ENCODE results near the gene FGF14. TPM values are rescaled to one million over a fixed set of nuclear protein-coding genes. Genes with fewer than 3 reads are reported as not detected.

The FGF14 gene
- total and polyA plus RNA-seq, 2 experiments from 2014 or later = 0.03 TPM; not detected in 1

- peak overlapping the region; percentile 75 for H3K27ac Mint-ChIP-seq
- H3K27me3 ChIP-seq (ENCODE audit: insufficient read depth) = no peaks in the 10 kb centered on the region
- peak overlapping the region; percentile 31; the same call in 2 of the 3 replicates for H3K4me3 Mint-ChIP-seq
- no peaks in the 10 kb centered on the region for H3K9me2 ChIP-seq (ENCODE audit: insufficient read depth)
- TF ChIP-seq ZNF462 (CRISPR knock-in tag; IDR thresholded peaks at IDR 0.05) (no peak), ZNF114 (CRISPR knock-in tag; IDR thresholded peaks at IDR 0.05) (no peak), REST (IDR thresholded peaks at IDR 0.05; ENCODE audit: unreplicated experiment) (no peak), POLR2AphosphoS5 (IDR thresholded peaks at IDR 0.05; ENCODE audit: low read depth) (no peak), STAT1 (IDR thresholded peaks at IDR 0.05; ENCODE audit: unreplicated experiment) (no peak), EZH2phosphoT487 (IDR thresholded peaks at IDR 0.05; ENCODE audit: unreplicated experiment) (no peak), JUNB (IDR thresholded peaks at IDR 0.05; ENCODE audit: unreplicated experiment) (no peak), NANOG (IDR thresholded peaks at IDR 0.05; ENCODE audit: borderline replicate concordance) (no peak), CREB1 (CRISPR knock-in tag; IDR thresholded peaks at IDR 0.05; ENCODE audit: low read depth) (no peak), ZNF331 (CRISPR knock-in tag; IDR thresholded peaks at IDR 0.05; ENCODE audit: low read depth) (no peak), CTCF (conservative IDR thresholded peaks at IDR 0.05; ENCODE audit: low read depth in 2 of 2) (no peak), EZH2 (IDR thresholded peaks at IDR 0.05; ENCODE audit: low read depth, unreplicated experiment) (no peak), ETS1 (IDR thresholded peaks at IDR 0.05) (no peak)
- H2AFZ ChIP-seq = no peak overlapping the region
- no peak overlapping the region for H3K27ac ChIP-seq (ENCODE audit: low read depth)
- no peak overlapping the region for H3K4me3 ChIP-seq
- no peaks in the 10 kb centered on the region for H4K20me1 ChIP-seq (replicated peaks; ENCODE audit: insufficient read depth)
- H3K9me3 Mint-ChIP-seq = no peaks in the 10 kb centered on the region
- H3K79me2 ChIP-seq (replicated peaks; ENCODE audit: insufficient read depth) = no peaks in the 10 kb centered on the region
- H3K4me1 Mint-ChIP-seq = peaks cover 25% of the 10 kb centered on the region
- peaks cover 13% of the 10 kb centered on the region for H3K4me1 ChIP-seq (ENCODE audit: insufficient read depth)
- H3K27me3 Mint-ChIP-seq (ENCODE audit: insufficient read depth, low read depth, poor library complexity) = peaks cover 3% of the 10 kb centered on the region
- no peaks in the 10 kb centered on the region for H3F3A ChIP-seq (replicated peaks; ENCODE audit: low read depth)
- H3K36me3 Mint-ChIP-seq (ENCODE audit: low read depth) = no peaks in the 10 kb centered on the region
- peak; percentile 66 for ATAC-seq
- peak; percentile 15 for DNase-seq (ENCODE audit: low spot score)
- H3K36me3 ChIP-seq (ENCODE audit: insufficient read depth) = no peaks in the 10 kb centered on the region
- H3K4me2 ChIP-seq = peak overlapping the region; percentile 64
Observed at GRCh38 chr13:101841698-101842097, 560.1 kb downstream of the FGF14 start.

Measured in GM23338 (cell line).